HG03469 (cell line): ENCODE results near the gene CACNA1G.

ENCODE experiments used
- ATAC-seq: cut with Tn5 transposase; IDR thresholded peaks from one replicate; pipeline ENCODE4 v1.9.1; 2021; ENCODE audit warnings: mild to moderate bottlenecking, moderate library complexity, moderate number of reproducible peaks; ENCODE audit not compliant: unreplicated experiment

CACNA1G gene

GRCh38 chr17:50665838-50666237 is 105.3 kb downstream of the CACNA1G start:
- ATAC-seq, result no peak

GRCh38 chr17:50666316-50666715 is 105.8 kb downstream of the CACNA1G start:
- no peak for ATAC-seq

- ATAC-seq, result no peak
These were observed 106.9 kb downstream of the CACNA1G start for GRCh38 chr17:50667259-50668024.

GRCh38 chr17:50668025-50668837 is 107.7 kb downstream of the CACNA1G start:
- no peak for ATAC-seq

- no peak for ATAC-seq
These were observed 108.5 kb downstream of the CACNA1G start for GRCh38 chr17:50668838-50669581.

GRCh38 chr17:50672071-50672470 is 111.6 kb downstream of the CACNA1G start:
- ATAC-seq, result no peak

GRCh38 chr17:50672831-50673551 is 112.5 kb downstream of the CACNA1G start:
- ATAC-seq, result no peak

GRCh38 chr17:50675190-50675589 is 114.7 kb downstream of the CACNA1G start:
- no peak for ATAC-seq

GRCh38 chr17:50675627-50676026 is 115.1 kb downstream of the CACNA1G start:
- no peak for ATAC-seq

GRCh38 chr17:50676065-50676975 is 115.8 kb downstream of the CACNA1G start:
- ATAC-seq, result no peak
